ENCODE measurements around the gene APBA2. TPM values are rescaled to one million over a fixed set of nuclear protein-coding genes. Genes with fewer than 3 reads are reported as not detected.

APBA2 gene
- total and polyA plus RNA-seq, 5 donors: 0.17 to 0.95 (median 0.38) TPM

DNA sequence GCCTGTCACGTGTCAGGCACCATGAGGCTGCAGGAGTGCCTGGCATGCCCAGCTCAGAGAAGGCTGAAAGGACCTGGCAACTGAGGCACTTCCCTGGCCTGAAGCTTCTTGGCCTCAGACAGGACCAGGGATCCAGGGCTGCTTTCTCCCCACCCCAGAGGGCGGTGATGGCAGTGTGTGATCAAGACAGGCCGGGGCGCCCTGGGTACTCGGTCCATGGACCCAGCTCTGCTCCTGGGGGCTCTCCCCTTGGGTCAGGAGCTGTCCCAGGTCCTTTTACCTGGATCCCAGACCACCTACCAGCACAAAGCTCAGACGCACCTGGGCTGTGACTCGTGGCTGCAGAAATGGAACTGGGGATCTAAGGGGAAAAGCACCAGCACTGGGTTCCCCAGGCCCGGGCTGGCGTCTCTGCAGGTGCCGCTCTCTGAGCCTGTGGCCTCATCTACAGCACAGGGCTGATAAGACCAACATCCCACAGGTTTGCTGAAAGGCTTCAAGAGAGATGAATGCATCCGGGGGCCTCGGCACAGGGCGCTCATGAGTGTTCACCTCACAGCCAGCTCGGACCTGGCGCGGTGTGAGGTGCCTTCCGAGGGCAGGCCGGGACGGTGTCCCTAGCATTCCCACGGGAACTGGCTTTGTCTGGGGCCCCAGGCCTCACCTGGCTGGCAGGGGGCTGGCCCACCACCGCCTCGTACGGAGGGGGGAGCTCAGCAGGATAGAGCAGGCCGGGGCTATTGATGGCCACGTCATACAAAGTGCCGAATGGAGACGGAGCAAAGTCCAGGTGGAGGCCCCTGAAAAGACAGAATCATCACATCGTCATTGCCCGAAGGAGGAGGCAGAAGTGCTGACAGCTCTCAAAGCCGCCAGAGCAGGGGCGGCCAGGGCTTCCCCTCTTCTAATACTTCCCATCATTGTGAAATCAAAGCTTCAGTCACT, 250.2 kb downstream of the APBA2 start:
- ATAC-seq (no peak), DNase-seq (peak in 1 of 3 donors; percentile 51)
- H3K27me3 ChIP-seq (ENCODE audit: control insufficient read depth, insufficient read depth): no peaks in the 10 kb centered on the region
- intact Hi-C loops (cut with DNase I): no loop called here
- no peak overlapping the region for H3K27ac ChIP-seq (ENCODE audit: low read length)
- no peaks in the 10 kb centered on the region for H3K9me3 ChIP-seq (ENCODE audit: control insufficient read depth, low read length)
- H3K4me1 ChIP-seq (ENCODE audit: control insufficient read depth, insufficient read depth, low read length): no peaks in the 10 kb centered on the region
- no peak overlapping the region for H3K4me3 ChIP-seq (ENCODE audit: low read length)
- WGBS: 80% methylated on average over 31 of the region's 31 CpGs

DNA sequence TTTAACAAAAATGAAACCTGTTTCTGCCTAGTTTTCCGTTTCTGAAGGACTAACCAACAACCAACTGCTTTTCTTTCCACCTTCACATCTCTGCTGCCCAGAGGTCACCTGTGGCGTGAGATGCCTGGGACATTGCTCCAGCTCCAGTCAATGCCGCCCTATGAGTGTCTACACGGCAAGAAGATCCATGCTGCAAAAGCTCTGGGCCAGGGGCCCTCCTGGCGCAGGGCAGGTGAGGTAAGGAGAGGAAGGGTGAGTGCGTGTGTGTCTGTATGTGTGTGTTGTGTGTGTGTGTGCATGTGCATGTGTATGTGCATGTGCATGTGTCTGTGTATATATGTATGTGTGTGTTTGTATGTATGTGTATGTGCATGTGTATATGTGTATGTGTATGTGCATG, 252.5 kb downstream of the APBA2 start:
- no peak for ATAC-seq
- no peaks in the 10 kb centered on the region for H3K27me3 ChIP-seq (ENCODE audit: control insufficient read depth, insufficient read depth)
- intact Hi-C loops (cut with DNase I): no loop called here

DNA sequence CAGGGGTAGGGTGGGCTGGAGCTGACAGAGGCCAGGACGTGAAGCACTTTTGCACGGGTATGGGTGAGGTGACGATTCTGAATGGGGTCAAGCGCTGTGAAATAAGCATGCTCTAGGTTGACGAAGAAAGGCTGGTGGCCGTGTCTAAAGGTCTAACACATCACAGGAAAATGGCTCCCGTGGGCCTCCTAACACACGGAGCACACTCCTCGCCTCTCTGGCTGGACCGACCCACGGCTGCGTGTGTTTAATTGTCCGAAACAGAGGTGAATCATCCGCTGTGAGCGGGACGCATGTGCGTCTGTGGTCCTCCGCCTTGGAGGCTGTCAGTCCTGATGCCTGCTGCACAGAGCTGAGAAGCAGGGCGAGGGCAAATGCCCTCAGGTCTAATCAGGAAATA, 253.3 kb downstream of the APBA2 start:
- no peaks in the 10 kb centered on the region for H3K4me1 ChIP-seq (ENCODE audit: control insufficient read depth, insufficient read depth, low read length)
- WGBS: 91% methylated on average over 19 of the region's 19 CpGs
- intact Hi-C loops (cut with DNase I): no loop called here
- no peak overlapping the region for H3K4me3 ChIP-seq (ENCODE audit: low read length)
- ATAC-seq: no peak
- no peak overlapping the region for H3K27ac ChIP-seq (ENCODE audit: low read length)
- no peaks in the 10 kb centered on the region for H3K27me3 ChIP-seq (ENCODE audit: control insufficient read depth, insufficient read depth)
- no peaks in the 10 kb centered on the region for H3K9me3 ChIP-seq (ENCODE audit: control insufficient read depth, low read length)
- peak in 1 of 3 donors; percentile 33 for DNase-seq

More for the DNA sequence above, 252.5 kb downstream of the APBA2 start:
- Histone ChIP-seq H3K4me1 (ENCODE audit: control insufficient read depth, insufficient read depth, low read length) (no peaks in the 10 kb centered on the region), H3K27ac (ENCODE audit: low read length) (no peak overlapping the region), H3K4me3 (ENCODE audit: low read length) (no peak overlapping the region), H3K9me3 (ENCODE audit: control insufficient read depth, low read length) (no peaks in the 10 kb centered on the region)
- DNase-seq: peak in 1 of 3 donors; percentile 7
- WGBS: 88% methylated on average over 6 of the region's 6 CpGs

DNA sequence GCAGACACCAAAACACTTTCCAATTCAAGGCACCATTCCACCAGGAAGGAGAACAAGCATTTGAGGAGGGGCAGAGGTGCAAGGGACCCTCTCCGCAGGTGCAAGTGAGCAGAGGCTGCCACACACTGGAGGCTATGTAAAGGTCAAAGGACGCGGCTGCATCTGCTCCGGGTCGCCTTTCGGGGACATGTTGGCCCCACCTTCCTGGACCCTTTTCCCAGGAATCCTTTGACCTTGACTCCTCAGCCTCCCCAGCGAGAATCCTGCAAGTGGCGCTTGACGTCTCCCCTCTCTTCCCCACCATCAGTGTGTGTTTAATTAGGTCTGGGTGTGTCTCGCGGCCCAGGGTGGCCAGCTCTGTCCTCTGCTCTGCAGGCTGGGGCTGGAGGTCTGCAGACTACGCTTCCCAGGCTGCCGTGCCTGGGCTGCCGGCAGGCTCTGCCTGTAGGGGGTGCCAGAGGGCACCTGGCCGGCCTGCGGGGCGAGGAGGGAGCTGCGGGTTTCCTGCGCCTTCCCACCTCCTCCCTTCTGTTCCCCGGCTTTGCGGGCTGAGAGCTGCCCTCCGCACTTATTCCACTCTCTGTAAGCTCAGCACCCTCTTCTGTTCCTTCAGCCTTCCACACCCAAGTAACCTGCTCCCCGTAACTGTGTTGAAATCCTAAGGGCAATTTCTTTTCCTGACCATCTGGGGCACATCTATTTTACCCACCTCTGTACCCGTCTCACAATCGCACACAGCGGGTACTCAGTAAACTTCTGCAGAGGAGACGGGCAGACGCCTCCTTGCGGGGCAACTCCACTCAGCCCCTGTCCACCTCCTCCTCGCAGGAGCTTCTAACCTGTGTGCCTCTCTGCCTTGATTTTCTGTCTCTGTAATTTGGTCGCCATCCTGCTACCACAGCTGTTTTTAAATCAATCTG, 254.0 kb downstream of the APBA2 start:
- no peaks in the 10 kb centered on the region for H3K9me3 ChIP-seq (ENCODE audit: control insufficient read depth, low read length)
- DNase-seq: peak in 2 of 3 donors; percentile 71 to 77
- intact Hi-C loops (cut with DNase I): no loop called here
- H3K27ac ChIP-seq (ENCODE audit: low read length): no peak overlapping the region
- WGBS: 19% methylated on average over 31 of the region's 31 CpGs
- ATAC-seq: peak; percentile 47 to 82
- H3K4me3 ChIP-seq (ENCODE audit: low read length): no peak overlapping the region
- H3K27me3 ChIP-seq (ENCODE audit: control insufficient read depth, insufficient read depth): no peaks in the 10 kb centered on the region
- no peaks in the 10 kb centered on the region for H3K4me1 ChIP-seq (ENCODE audit: control insufficient read depth, insufficient read depth, low read length)

DNA sequence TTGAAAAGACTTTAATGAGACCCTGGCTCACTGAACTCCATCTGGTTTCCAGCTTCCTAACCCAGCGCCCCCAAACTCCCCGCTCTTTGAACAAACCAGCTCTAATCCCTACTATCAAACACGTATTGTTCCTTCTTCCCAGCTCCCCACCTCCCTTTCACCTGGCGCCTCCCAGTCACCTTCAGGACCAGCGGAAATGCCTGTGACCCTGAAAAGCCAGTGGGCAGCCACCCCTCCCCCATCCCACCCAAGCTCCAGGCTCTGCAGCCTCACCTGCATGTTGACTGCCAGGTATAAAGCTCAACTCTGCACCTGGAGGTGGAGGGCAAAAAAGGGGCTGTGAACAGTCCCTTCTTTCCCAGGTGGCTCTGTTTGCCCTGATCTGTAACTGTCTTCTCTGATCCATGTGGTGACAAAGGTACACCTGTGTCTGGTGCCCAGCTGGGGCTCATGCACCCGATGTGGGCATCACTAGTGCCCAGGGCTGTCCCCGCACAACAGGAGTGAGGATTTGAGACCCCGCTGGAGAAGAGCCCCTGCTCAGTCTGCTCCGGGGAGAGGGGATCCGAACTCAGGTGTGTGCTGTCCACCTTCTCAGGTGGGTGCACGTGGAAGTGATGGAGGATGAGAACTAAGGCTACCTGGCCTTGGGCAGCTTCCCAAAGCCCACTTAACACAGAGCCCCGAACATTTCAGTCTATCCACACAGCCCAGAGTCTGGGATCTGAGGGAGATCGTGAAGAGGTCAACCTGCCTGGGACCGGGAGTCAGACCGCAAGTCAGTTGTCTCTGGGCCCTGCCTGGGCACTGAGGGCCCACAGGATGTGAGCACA, 254.9 kb downstream of the APBA2 start:
- intact Hi-C loops (cut with DNase I): no loop called here
- ATAC-seq (no peak), DNase-seq (peak in 1 of 3 donors; percentile 22)
- no peak overlapping the region for H3K27ac ChIP-seq (ENCODE audit: low read length)
- no peak overlapping the region for H3K4me3 ChIP-seq (ENCODE audit: low read length)
- H3K27me3 ChIP-seq (ENCODE audit: control insufficient read depth, insufficient read depth): no peaks in the 10 kb centered on the region
- 77% methylated on average over 15 of the region's 15 CpGs for WGBS
- H3K4me1 ChIP-seq (ENCODE audit: control insufficient read depth, insufficient read depth, low read length): no peaks in the 10 kb centered on the region
- H3K9me3 ChIP-seq (ENCODE audit: control insufficient read depth, low read length): no peaks in the 10 kb centered on the region

DNA sequence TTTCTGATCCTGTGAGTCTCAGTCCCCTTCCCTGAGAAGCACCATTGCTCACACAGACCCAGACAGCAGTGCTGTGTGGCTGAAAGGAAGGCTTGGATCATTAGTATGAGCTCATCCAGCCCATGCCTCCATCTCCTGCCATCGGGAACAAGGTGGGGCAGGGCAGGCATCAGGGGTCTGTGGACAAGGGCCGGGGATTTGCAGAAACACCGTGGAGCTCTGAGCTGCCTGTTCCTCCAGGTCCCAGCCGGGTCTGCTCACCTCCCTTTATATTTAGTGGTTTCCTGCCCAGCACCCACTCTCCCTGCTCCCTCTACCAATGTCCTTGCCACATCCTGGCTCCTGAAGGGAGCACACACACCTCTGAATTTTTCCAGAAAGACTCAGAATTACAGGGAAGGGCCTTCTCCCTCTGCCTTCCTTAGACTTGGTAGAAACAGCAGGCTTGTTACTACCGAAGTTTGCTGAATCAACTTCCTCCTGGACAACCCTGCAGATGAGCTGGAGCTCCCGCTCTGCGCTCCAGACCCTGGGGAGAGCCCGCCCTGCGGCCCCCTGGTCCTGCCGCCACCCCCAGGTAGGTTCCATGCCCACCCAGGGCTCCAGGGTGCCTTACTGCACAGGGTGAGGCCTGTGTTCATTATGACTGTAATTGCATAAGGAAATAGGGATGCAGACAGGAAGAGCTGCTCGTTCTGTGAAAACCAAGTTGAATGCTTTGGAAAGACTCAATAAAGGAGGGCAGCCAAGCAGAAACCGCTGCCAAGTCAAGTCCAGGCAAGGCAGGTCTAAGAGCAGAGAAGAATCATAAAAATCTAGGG, 255.7 kb downstream of the APBA2 start:
- no peaks in the 10 kb centered on the region for H3K4me1 ChIP-seq (ENCODE audit: control insufficient read depth, insufficient read depth, low read length)
- H3K9me3 ChIP-seq (ENCODE audit: control insufficient read depth, low read length): no peaks in the 10 kb centered on the region
- 65% methylated on average over 12 of the region's 12 CpGs for WGBS
- no peak overlapping the region for H3K27ac ChIP-seq (ENCODE audit: low read length)
- intact Hi-C loops (cut with DNase I): no loop called here
- ATAC-seq (no peak), DNase-seq (peak in 1 of 3 donors; percentile 15)
- no peak overlapping the region for H3K4me3 ChIP-seq (ENCODE audit: low read length)
- no peaks in the 10 kb centered on the region for H3K27me3 ChIP-seq (ENCODE audit: control insufficient read depth, insufficient read depth)

DNA sequence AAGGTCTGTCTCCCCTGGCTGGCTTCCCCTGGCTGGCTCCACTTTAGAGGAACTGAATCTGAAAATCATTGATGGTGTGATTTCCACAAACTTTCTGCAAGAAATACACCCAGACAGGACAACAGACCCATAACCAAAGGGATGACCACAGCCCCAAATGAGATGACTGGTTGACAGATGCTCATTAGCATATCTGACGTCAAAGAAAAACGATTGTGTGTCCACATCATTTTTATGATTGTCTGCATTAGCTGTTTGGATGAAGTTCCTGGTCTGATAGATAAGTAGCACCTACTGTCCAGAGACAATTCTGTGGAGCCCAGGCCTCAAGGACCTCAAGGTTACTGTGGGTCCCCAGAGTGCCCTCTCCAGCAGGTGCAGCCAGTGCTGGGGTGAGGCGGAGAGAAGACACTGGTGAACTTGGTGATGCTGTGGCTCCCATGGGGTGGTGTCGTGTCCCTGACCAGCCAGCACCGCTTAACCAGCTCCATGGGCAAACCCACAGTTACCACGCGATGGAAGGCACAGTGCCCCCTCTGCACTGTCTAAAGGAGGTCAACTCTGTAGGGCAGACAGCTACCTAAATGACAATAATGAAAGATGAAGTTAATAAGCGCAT, 256.5 kb downstream of the APBA2 start:
- H3K9me3 ChIP-seq (ENCODE audit: control insufficient read depth, low read length): no peaks in the 10 kb centered on the region
- H3K4me3 ChIP-seq (ENCODE audit: low read length): no peak overlapping the region
- DNase-seq (peak in 1 of 3 donors; percentile 8), ATAC-seq (no peak)
- 85% methylated on average over 8 of the region's 8 CpGs for WGBS
- intact Hi-C loops (cut with DNase I): no loop called here
- no peaks in the 10 kb centered on the region for H3K4me1 ChIP-seq (ENCODE audit: control insufficient read depth, insufficient read depth, low read length)
- H3K27ac ChIP-seq (ENCODE audit: low read length): no peak overlapping the region
- no peaks in the 10 kb centered on the region for H3K27me3 ChIP-seq (ENCODE audit: control insufficient read depth, insufficient read depth)

DNA sequence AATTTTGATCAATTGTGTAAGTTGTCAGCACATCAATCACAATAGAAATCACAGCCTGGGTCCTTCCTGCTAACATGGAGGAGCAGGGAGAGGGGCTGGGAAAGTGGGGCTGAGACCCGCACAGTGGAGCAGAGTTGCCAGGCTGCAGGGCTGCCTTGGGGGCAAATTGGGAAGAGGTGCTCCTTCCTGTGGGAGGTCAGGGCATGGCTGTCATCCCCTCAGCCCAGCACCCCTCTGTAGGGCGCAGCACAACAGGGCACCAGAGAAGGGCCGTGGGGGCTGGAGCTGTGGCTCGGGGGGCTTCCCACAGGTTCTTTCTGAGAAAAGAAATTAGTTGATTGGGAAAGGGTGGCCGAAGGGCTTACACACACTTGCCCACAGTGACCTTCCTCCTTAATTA, 257.5 kb downstream of the APBA2 start:
- H3K27ac ChIP-seq (ENCODE audit: low read length): no peak overlapping the region
- H3K4me3 ChIP-seq (ENCODE audit: low read length): no peak overlapping the region
- 87% methylated on average over 5 of the region's 5 CpGs for WGBS
- intact Hi-C loops (cut with DNase I): no loop called here
- ATAC-seq (no peak), DNase-seq (peak in 1 of 3 donors; percentile 23)
- H3K27me3 ChIP-seq (ENCODE audit: control insufficient read depth, insufficient read depth): no peaks in the 10 kb centered on the region
- no peaks in the 10 kb centered on the region for H3K4me1 ChIP-seq (ENCODE audit: control insufficient read depth, insufficient read depth, low read length)
- no peaks in the 10 kb centered on the region for H3K9me3 ChIP-seq (ENCODE audit: control insufficient read depth, low read length)

DNA sequence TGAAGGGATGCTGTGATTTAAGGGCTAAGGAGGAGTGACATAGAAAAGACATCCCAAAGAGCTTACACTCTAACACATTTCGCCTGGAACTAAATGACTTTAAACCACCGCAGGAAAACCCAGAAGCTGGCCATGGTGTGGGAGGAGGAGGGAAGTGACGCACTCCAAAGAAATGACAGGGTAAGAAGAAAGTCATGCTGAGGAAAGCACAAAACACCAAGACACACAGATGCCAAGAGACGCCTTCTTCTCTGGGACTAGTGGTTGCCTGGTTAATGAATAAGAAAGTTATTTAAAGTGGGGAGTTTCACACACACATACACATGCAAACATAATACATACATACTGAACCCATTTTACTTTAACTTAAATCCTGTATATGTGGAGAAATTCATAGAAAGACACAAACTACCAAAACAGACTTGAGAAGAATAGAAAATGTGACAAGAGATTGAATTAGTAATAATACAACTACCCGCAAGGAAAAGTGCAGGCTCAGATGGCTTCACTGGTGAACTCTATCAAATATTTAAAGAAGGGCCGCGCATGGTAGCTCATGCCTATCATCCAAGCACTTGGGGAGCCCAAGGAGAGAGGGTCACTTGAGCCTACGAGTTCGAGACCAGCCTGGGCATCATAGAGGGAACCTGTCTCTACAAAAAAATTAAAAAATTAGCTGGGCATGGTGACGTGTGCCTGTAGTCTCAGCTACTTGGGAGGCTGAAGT, 258.3 kb downstream of the APBA2 start:
- no peaks in the 10 kb centered on the region for H3K4me1 ChIP-seq (ENCODE audit: control insufficient read depth, insufficient read depth, low read length)
- no peaks in the 10 kb centered on the region for H3K9me3 ChIP-seq (ENCODE audit: control insufficient read depth, low read length)
- no peak overlapping the region for H3K27ac ChIP-seq (ENCODE audit: low read length)
- H3K27me3 ChIP-seq (ENCODE audit: control insufficient read depth, insufficient read depth): no peaks in the 10 kb centered on the region
- DNase-seq: no peak
- intact Hi-C loops (cut with DNase I): no loop called here
- ATAC-seq: no peak
- H3K4me3 ChIP-seq (ENCODE audit: low read length): no peak overlapping the region
- 86% methylated on average over 10 of the region's 10 CpGs for WGBS
